Adrenal gland (tissue), 12 donors: ENCODE results near the gene PREB. TPM values are rescaled to one million over a fixed set of nuclear protein-coding genes. Genes with fewer than 3 reads are reported as not detected.

Experiments
- DNase-seq, 7 donors: peaks; one replicate each; pipeline ENCODE4 v3.0.0-alpha.2; 2019 to 2020
- H3K27ac ChIP-seq, 5 donors: fragments of 200-600 bp; sonication (generic) in 4 of 5; 1 replicate in 3 of 5; 2 replicates in 2 of 5; pipeline versions ENCODE4 v1.5.1 to v1.8.0; 2016 to 2020; ENCODE audit warnings: mild to moderate bottlenecking in 1 of 5
- H3K27me3 ChIP-seq: fragments of 200-600 bp; 2 replicates; pipeline ENCODE4 v1.8.0; 2021
- H3K36me3 ChIP-seq, 2 donors: fragments of 200-600 bp; replicated peaks in 1 of 2; 1 replicate in 1 of 2; 2 replicates in 1 of 2; pipeline versions ENCODE4 v1.5.1 to v1.8.0; 2018 to 2022
- H3K4me1 ChIP-seq, 2 donors: fragments of 200-600 bp; replicated peaks in 1 of 2; 1 replicate in 1 of 2; 2 replicates in 1 of 2; pipeline versions ENCODE4 v1.5.1 to v1.8.0; 2018 to 2021
- H3K4me3 ChIP-seq, 4 donors: fragments of 200-600 bp; sonication (generic) in 3 of 4; one replicate each; pipeline ENCODE4 v1.5.1; 2016 to 2018
- H3K9me3 ChIP-seq, 3 donors: fragments of 200-600 bp; sonication (generic) in 1 of 3; replicated peaks in 1 of 3; 1 replicate in 2 of 3; 2 replicates in 1 of 3; pipeline versions ENCODE4 v1.5.1 to v1.8.0; 2016 to 2021
- POLR2A ChIP-seq, 2 donors: fragments of 450-650 bp; IDR thresholded peaks; one replicate each; pipeline ENCODE4 v1.6.1; 2017; ENCODE audit warnings: antibody characterized with exemption in 2 of 2, mild to moderate bottlenecking in 2 of 2, moderate library complexity in 1 of 2
- WGBS, 4 donors: extraction: QIAGEN DNeasy Blood & Tissue Kit in 2 of 4; methylation state at CpG; one replicate each; pipeline versions ENCODE4 v1.1.5 to v1.1.7; 2013 to 2017; 5-methylcytosine and 5-hydroxymethylcytosine counted together
- intact Hi-C, 2 donors: fragments of 100-400 bp; cut with DNase I; formaldehyde crosslinking; loops; one replicate each; pipeline versions ENCODE4 v1.14.1 to v1.15.0; 2022 to 2023
- polyA plus RNA-seq, 3 donors: library from polyadenylated mRNA; stranded (reverse); fragments of 200-250 nt in 2 of 3; fragments of 350-450 nt in 1 of 3; fragmentation: Illumina TruSeq in 1 of 3; extraction: RNeasy Lipid Tissue Mini Kit (QIAGEN cat#74804) in 1 of 3; gene quantifications; one replicate each; pipeline ENCODE4 v1.2.3, GENCODE V29; 2013 to 2014
- total RNA-seq, 9 donors: library from RNA; depleted of rRNA in 4 of 9; stranded (reverse); fragments of >200 nt in 4 of 9; fragments of 120-200 nt in 1 of 9; fragmentation: NEBNext Ultra II Directional in 1 of 9; extraction: Animal tissue kit (Norgen Biotek cat#: 25700) in 1 of 9; gene quantifications; one replicate each; pipeline versions ENCODE4 v1.1.0 to v1.2.4, GENCODE V29; 2013 to 2023
- TF ChIP-seq, protein P1 (sequence below), 6 experiments: fragments of 450-650 bp in 4 of 6; fragments of 200-600 bp in 2 of 6; sonication (generic) in 1 of 6; IDR thresholded peaks; 1 replicate in 5 of 6; 2 replicates in 1 of 6; pipeline versions ENCODE4 v1.5.1 to v1.8.0; 2016 to 2021; ENCODE audit warnings: antibody characterized with exemption in 6 of 6, mild to moderate bottlenecking in 2 of 6, moderate library complexity in 1 of 6
- donor health status: healthy with polysubstance abuse.
- donor health status: Bipolar disorder and iron deficiency.
- donor health status: DM: yes; HTN: yes; CAD: no.
- donor health status: DM: no; HTN: no; CAD: no.
- donor health status: DM: no; HTN: no; CAD: no.
- donor health status: DM: yes; HTN: yes; CAD: no.

The PREB gene
- total and polyA plus RNA-seq, 12 donors, result 44.1 to 91.5 (median 66.2) TPM

DNA sequence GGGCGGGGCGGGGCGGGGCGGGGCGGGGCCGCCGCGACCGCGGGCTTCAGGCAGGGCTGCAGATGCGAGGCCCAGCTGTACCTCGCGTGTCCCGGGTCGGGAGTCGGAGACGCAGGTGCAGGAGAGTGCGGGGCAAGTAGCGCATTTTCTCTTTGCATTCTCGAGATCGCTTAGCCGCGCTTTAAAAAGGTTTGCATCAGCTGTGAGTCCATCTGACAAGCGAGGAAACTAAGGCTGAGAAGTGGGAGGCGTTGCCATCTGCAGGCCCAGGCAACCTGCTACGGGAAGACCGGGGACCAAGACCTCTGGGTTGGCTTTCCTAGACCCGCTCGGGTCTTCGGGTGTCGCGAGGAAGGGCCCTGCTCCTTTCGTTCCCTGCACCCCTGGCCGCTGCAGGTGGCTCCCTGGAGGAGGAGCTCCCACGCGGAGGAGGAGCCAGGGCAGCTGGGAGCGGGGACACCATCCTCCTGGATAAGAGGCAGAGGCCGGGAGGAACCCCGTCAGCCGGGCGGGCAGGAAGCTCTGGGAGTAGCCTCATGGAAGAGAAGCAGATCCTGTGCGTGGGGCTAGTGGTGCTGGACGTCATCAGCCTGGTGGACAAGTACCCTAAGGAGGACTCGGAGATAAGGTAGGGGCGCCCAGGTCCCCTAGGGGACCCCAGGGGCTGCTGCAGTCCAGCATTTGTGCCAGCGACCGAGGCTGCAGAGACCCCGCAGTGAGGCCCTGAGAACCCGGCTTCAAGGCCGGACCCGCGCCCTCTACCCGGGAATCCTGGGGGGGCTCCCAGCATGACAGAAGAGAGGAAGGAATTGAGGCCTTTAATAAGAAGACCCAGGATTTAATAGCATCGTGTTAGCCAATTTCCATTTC lies 47.5 kb downstream of the PREB start, which contains the start of gene KHK:
Gene KHK (plus strand): TSS at position 49 of the 870 bp plus-strand sequence. CDS start 488 bp downstream, at position 537.
- no peaks in the 10 kb centered on the region for H3K27me3 ChIP-seq
- DNase-seq, result peak in 6 of 7 donors; percentile 49 to 80 (median 64)
- no peaks in the 10 kb centered on the region for H3K9me3 ChIP-seq
- H3K4me1 ChIP-seq, result peaks cover 12 to 28% of the 10 kb centered on the region in 2 donors
- H3K4me3 ChIP-seq, result peak within 1 kb of the TSS in 3 of 4 donors; percentile 23 to 62 (median 39)
- intact Hi-C loops, result loop anchor here (10.0 kb wide), 2 partner anchors 52 to 122 kb away; partner anchors contain the start of gene TMEM214 (in 1 of the 2)
- peak within 1 kb of the TSS; percentile 57 to 94 (median 92) for H3K27ac ChIP-seq
- WGBS, 4 donors, result 12 to 28% (median 18%) methylated on average over 17 to 54 of the region's 54 CpGs
- TF ChIP-seq, protein P1, sequence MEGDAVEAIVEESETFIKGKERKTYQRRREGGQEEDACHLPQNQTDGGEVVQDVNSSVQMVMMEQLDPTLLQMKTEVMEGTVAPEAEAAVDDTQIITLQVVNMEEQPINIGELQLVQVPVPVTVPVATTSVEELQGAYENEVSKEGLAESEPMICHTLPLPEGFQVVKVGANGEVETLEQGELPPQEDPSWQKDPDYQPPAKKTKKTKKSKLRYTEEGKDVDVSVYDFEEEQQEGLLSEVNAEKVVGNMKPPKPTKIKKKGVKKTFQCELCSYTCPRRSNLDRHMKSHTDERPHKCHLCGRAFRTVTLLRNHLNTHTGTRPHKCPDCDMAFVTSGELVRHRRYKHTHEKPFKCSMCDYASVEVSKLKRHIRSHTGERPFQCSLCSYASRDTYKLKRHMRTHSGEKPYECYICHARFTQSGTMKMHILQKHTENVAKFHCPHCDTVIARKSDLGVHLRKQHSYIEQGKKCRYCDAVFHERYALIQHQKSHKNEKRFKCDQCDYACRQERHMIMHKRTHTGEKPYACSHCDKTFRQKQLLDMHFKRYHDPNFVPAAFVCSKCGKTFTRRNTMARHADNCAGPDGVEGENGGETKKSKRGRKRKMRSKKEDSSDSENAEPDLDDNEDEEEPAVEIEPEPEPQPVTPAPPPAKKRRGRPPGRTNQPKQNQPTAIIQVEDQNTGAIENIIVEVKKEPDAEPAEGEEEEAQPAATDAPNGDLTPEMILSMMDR (IDR thresholded peaks at IDR 0.05), result no peak
- no peak for TF ChIP-seq POLR2A (IDR thresholded peaks at IDR 0.05)
- peaks cover 0 to 5% of the 10 kb centered on the region in 2 donors for H3K36me3 ChIP-seq

DNA sequence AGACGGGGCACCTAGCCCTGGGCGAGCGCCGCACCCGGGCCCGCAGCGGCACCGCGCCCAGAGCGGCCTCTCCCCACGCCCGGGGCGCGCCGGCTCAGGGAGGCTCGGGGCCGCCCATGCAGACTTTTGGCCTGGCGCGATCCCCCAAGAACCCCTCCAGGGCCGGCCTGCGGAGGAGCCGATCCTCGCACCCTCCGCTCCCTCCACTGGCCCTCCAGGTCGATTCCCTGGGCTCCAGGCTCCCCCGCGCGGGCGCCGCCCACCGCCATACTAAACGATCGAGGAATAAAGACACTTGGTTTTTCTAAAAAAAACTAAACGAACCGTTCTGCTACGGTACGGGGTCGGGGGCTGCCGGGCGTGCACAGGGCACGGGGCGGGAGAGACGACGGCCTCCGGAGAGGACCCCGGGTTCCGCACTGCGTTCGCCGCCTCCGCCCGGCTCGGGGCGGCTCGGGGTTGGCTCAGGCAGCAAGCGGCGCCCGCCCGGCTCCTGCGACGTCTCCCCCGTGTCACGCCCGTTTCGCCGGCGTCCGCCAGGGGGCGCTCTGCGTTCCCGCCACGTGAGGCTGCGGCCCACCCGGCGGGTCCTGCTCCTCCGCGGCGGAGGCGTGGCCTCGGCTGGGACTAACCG lies 48.2 kb downstream of the PREB start:
- intact Hi-C loops, result loop anchor here (10.0 kb wide), 2 partner anchors 51 to 121 kb away; partner anchors contain the start of gene TMEM214 (in 1 of the 2)
- Histone ChIP-seq H3K27ac (peak overlapping the region; percentile 57 to 94 (median 92)), H3K27me3 (no peaks in the 10 kb centered on the region), H3K9me3 (no peaks in the 10 kb centered on the region), H3K36me3 (peaks cover 0 to 6% of the 10 kb centered on the region in 2 donors), H3K4me3 (peak overlapping the region in 3 of 4 donors; percentile 23 to 62 (median 39)), H3K4me1 (peaks cover 19 to 36% of the 10 kb centered on the region in 2 donors)
- 0 to 1% (median 1%) methylated on average over 23 to 81 of the region's 81 CpGs; no CpG with 5 or more reads in 1 of the 4 donors for WGBS, 4 donors
- peak; percentile 91 to 97 (median 94) for DNase-seq
- TF ChIP-seq POLR2A (IDR thresholded peaks at IDR 0.05), result peak; percentile 60 to 87
- TF ChIP-seq, protein P1 (IDR thresholded peaks at IDR 0.05), result peak; percentile 49 to 99 (median 76)

DNA sequence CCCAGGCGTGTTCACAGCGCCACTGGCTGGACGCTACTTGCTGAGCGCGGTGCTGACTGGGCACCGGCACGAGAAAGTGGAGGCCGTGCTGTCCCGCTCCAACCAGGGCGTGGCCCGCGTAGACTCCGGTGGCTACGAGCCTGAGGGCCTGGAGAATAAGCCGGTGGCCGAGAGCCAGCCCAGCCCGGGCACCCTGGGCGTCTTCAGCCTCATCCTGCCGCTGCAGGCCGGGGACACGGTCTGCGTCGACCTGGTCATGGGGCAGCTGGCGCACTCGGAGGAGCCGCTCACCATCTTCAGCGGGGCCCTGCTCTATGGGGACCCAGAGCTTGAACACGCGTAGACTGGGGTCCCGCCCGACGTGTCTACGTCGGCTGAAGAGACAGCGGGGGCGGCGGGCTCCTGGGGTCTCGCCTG lies 48.8 kb downstream of the PREB start:
- Histone ChIP-seq H3K4me3 (peak overlapping the region in 2 of 4 donors; percentile 39 to 62), H3K27ac (peak overlapping the region; percentile 57 to 94 (median 92)), H3K36me3 (peaks cover 0 to 6% of the 10 kb centered on the region in 2 donors), H3K4me1 (peaks cover 19 to 36% of the 10 kb centered on the region in 2 donors), H3K9me3 (no peaks in the 10 kb centered on the region), H3K27me3 (no peaks in the 10 kb centered on the region)
- WGBS, 4 donors, result 1 to 8% (median 3%) methylated on average over 24 to 38 of the region's 38 CpGs; no CpG with 5 or more reads in 1 of the 4 donors
- peak; percentile 78 to 90 (median 84) for DNase-seq
- TF ChIP-seq, protein P1 (IDR thresholded peaks at IDR 0.05), result peak in 4 of 6 experiments; percentile 21 to 46 (median 37)
- peak in 1 of 2 donors; percentile 59 for TF ChIP-seq POLR2A (IDR thresholded peaks at IDR 0.05)
- intact Hi-C loops, result loop anchor here (10.0 kb wide), 2 partner anchors 51 to 121 kb away; partner anchors contain the start of gene TMEM214 (in 1 of the 2)
